ENCODE results near the gene PITPNC1.

The PITPNC1 gene

GRCh38 chr17:67489273-67489672 is 112.2 kb downstream of the PITPNC1 start:
- H4K20me1 ChIP-seq (ENCODE audit: insufficient read depth): peaks cover 4% of the 10 kb centered on the region; the same call in 1 of the 2 replicates
- no peaks in the 10 kb centered on the region for H3K36me3 ChIP-seq (ENCODE audit: insufficient read depth)
- no peak overlapping the region for H3K27ac ChIP-seq
- H3K4me3 ChIP-seq (IDR thresholded peaks at IDR 0.05; ENCODE audit: insufficient read depth, low read depth, low read length): no peak overlapping the region
- no peak overlapping the region for H3K4me2 ChIP-seq
- no peaks in the 10 kb centered on the region for H3K27me3 ChIP-seq (ENCODE audit: insufficient read depth, low read depth)
- H3K4me1 ChIP-seq (ENCODE audit: low read depth, poor library complexity, severe bottlenecking): no peaks in the 10 kb centered on the region
- TF ChIP-seq CTCF (conservative IDR thresholded peaks at IDR 0.05; ENCODE audit: low read depth, low read length): no peak
- H3K79me2 ChIP-seq (ENCODE audit: insufficient read depth, low read depth): peaks cover 17% of the 10 kb centered on the region; the same call in 1 of the 2 replicates
- H3K9ac ChIP-seq: no peak overlapping the region
- H2AFZ ChIP-seq (ENCODE audit: low read depth): no peak overlapping the region

DNA sequence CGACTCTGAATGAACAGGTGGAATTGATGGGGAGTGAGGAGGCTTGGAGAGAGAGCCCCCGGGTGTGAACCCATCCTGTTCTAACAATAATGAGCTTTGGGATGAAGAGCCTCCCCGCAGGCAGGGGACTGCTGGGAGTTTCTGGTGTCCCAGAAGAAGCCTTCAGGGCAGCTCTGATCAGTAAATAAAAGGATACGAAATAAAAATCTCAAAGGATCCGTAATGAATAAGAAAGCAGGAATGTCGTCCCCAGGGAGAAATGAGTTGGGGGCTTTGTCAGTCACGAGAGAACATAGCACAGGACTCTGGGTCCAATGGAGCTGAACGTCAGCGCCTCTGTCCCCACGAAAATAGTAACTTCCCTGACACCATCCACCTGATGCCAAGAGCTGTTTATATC is 113.4 kb downstream of the PITPNC1 start:
- Histone ChIP-seq H3K27me3 (ENCODE audit: insufficient read depth, low read depth) (no peaks in the 10 kb centered on the region), H3K27ac (no peak overlapping the region), H3K79me2 (ENCODE audit: insufficient read depth, low read depth) (peaks cover 15% of the 10 kb centered on the region; the same call in 1 of the 2 replicates)

DNA sequence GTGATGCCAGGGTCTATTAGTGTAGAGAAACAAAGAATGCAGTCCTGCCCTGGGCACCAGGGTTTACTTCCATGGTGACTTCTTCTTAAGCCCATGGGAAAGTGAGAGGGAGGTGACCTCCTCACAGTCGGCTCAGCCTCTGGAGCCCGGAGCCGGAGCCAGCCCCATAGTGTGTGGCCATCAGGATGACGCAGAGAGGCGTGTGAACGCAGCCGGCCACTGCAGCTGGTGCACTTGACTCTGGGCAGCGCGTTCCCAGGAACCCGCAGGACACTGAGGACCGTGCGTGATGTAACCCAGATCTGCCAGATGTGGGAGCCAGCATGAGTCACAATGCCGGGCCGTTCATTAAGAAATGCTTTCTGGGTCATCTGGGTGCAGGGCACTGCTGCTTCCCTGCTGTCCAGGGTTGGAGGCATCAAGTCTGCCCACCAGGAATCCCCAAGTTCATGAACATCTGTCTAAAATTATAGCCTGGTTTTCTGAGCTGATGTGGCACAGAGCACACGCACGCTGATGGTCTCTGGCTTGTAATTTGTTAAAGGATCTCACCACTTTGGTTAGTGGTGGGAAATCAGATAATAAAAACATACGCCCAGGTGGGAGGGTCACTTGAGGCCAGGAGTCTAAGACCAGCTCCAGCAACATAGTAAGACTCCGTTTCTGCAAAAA is 114.1 kb downstream of the PITPNC1 start:
- TF ChIP-seq CTCF (conservative IDR thresholded peaks at IDR 0.05; ENCODE audit: low read depth, low read length): no peak
- H2AFZ ChIP-seq (ENCODE audit: low read depth): no peak overlapping the region
- H4K20me1 ChIP-seq (ENCODE audit: insufficient read depth): peaks cover 4% of the 10 kb centered on the region; the same call in 1 of the 2 replicates
- no peak overlapping the region for H3K4me3 ChIP-seq (IDR thresholded peaks at IDR 0.05; ENCODE audit: insufficient read depth, low read depth, low read length)
- H3K4me2 ChIP-seq: no peak overlapping the region
- no peak overlapping the region for H3K27ac ChIP-seq
- no peak overlapping the region for H3K9ac ChIP-seq
- no peaks in the 10 kb centered on the region for H3K4me1 ChIP-seq (ENCODE audit: low read depth, poor library complexity, severe bottlenecking)
- no peaks in the 10 kb centered on the region for H3K36me3 ChIP-seq (ENCODE audit: insufficient read depth)
- H3K27me3 ChIP-seq (ENCODE audit: insufficient read depth, low read depth): no peaks in the 10 kb centered on the region
- H3K79me2 ChIP-seq (ENCODE audit: insufficient read depth, low read depth): peaks cover 12% of the 10 kb centered on the region; the same call in 1 of the 2 replicates

More for the DNA sequence above, 113.4 kb downstream of the PITPNC1 start:
- Histone ChIP-seq H4K20me1 (ENCODE audit: insufficient read depth) (peaks cover 4% of the 10 kb centered on the region; the same call in 1 of the 2 replicates), H3K4me3 (IDR thresholded peaks at IDR 0.05; ENCODE audit: insufficient read depth, low read depth, low read length) (no peak overlapping the region), H3K36me3 (ENCODE audit: insufficient read depth) (no peaks in the 10 kb centered on the region), H3K4me2 (no peak overlapping the region), H3K9ac (no peak overlapping the region), H2AFZ (ENCODE audit: low read depth) (no peak overlapping the region), H3K4me1 (ENCODE audit: low read depth, poor library complexity, severe bottlenecking) (no peaks in the 10 kb centered on the region)
- TF ChIP-seq CTCF (conservative IDR thresholded peaks at IDR 0.05; ENCODE audit: low read depth, low read length): no peak

- Histone ChIP-seq H3K79me2 (ENCODE audit: insufficient read depth, low read depth) (peaks cover 10% of the 10 kb centered on the region; the same call in 1 of the 2 replicates), H3K27ac (no peak overlapping the region), H4K20me1 (ENCODE audit: insufficient read depth) (peaks cover 4% of the 10 kb centered on the region; the same call in 1 of the 2 replicates), H3K36me3 (ENCODE audit: insufficient read depth) (no peaks in the 10 kb centered on the region), H3K4me1 (ENCODE audit: low read depth, poor library complexity, severe bottlenecking) (no peaks in the 10 kb centered on the region), H3K27me3 (ENCODE audit: insufficient read depth, low read depth) (no peaks in the 10 kb centered on the region), H3K4me3 (IDR thresholded peaks at IDR 0.05; ENCODE audit: insufficient read depth, low read depth, low read length) (no peak overlapping the region), H3K9ac (no peak overlapping the region), H2AFZ (ENCODE audit: low read depth) (no peak overlapping the region), H3K4me2 (no peak overlapping the region)
- no peak for TF ChIP-seq CTCF (conservative IDR thresholded peaks at IDR 0.05; ENCODE audit: low read depth, low read length)
Observed at GRCh38 chr17:67491681-67492024, 114.6 kb downstream of the PITPNC1 start.
